ENCODE data around the gene PMEPA1. TPM values are rescaled to one million over a fixed set of nuclear protein-coding genes. Genes with fewer than 3 reads are reported as not detected.

Gene PMEPA1
- total and polyA plus RNA-seq, 7 experiments from 2014 or later = 0.44 to 10.0 (median 8.7) TPM

GRCh38 chr20:57686931-57687652, 22.7 kb downstream of the PMEPA1 start:
- peaks cover 0 to 4% (median 0%) of the 10 kb centered on the region in 5 donors for H3K27me3 Mint-ChIP-seq

GRCh38 chr20:57685146-57685758, 24.6 kb downstream of the PMEPA1 start:
- Mint-ChIP-seq H3K27ac (no peak overlapping the region), H3K9me3 (no peaks in the 10 kb centered on the region), H3K4me1 (peaks cover 0 to 32% (median 18%) of the 10 kb centered on the region in 7 donors), H3K36me3 (no peaks in the 10 kb centered on the region), H3K4me3 (no peak overlapping the region), H3K27me3 (peaks cover 0 to 3% (median 0%) of the 10 kb centered on the region in 5 donors)
- ChIA-PET POLR2A (no interaction called here), CTCF (interaction anchor here (0.6 kb wide), 1 partner anchor 36 kb away, joined by 4 read pairs; no protein-coding TSS in a partner anchor)
- DNase-seq (no peak), ATAC-seq (no peak)
- no peaks in the 10 kb centered on the region for H3K9me3 ChIP-seq (ENCODE audit: control insufficient read depth in 2 of 3, low read length in 3 of 3)
- intact Hi-C loops (cut with micrococcal nuclease) = no loop called here
- H3K36me3 ChIP-seq (ENCODE audit: control insufficient read depth in 2 of 3, insufficient read depth in 3 of 3, low read length in 3 of 3) = no peaks in the 10 kb centered on the region
- no peak overlapping the region for H3K27ac ChIP-seq (ENCODE audit: low read depth, low read length)
- no peaks in the 10 kb centered on the region for H3K27me3 ChIP-seq (ENCODE audit: control insufficient read depth in 2 of 2, insufficient read depth in 2 of 2, low read length in 2 of 2)
- no peak overlapping the region for H3K4me3 ChIP-seq (ENCODE audit: low read length)
- H3K4me1 ChIP-seq (ENCODE audit: control insufficient read depth in 2 of 2, insufficient read depth in 2 of 2, low read length in 2 of 2) = peaks cover 0 to 15% of the 10 kb centered on the region in 2 donors

More at GRCh38 chr20:57686931-57687652, 22.7 kb downstream of the PMEPA1 start:
- H3K27ac ChIP-seq (ENCODE audit: low read depth, low read length) = no peak overlapping the region
- ChIA-PET CTCF (interaction anchor here (0.8 to 1.1 kb wide), 2 partner anchors 33 to 90 kb away, joined by 3 to 4 read pairs; no protein-coding TSS in a partner anchor), POLR2A (no interaction called here)
- ATAC-seq (no peak), DNase-seq (no peak)
- Mint-ChIP-seq H3K9me3 (no peaks in the 10 kb centered on the region), H3K36me3 (no peaks in the 10 kb centered on the region), H3K27ac (peak overlapping the region in 1 of 9 donors; percentile 14), H3K4me1 (peaks cover 0 to 14% (median 1%) of the 10 kb centered on the region in 7 donors), H3K4me3 (no peak overlapping the region)
- H3K4me3 ChIP-seq (ENCODE audit: low read length) = no peak overlapping the region
- H3K4me1 ChIP-seq (ENCODE audit: control insufficient read depth in 2 of 2, insufficient read depth in 2 of 2, low read length in 2 of 2) = peaks cover 0 to under 1% of the 10 kb centered on the region in 2 donors
- no peaks in the 10 kb centered on the region for H3K9me3 ChIP-seq (ENCODE audit: control insufficient read depth in 2 of 3, low read length in 3 of 3)
- intact Hi-C loops (cut with micrococcal nuclease) = no loop called here
- no peaks in the 10 kb centered on the region for H3K36me3 ChIP-seq (ENCODE audit: control insufficient read depth in 2 of 3, insufficient read depth in 3 of 3, low read length in 3 of 3)
- no peaks in the 10 kb centered on the region for H3K27me3 ChIP-seq (ENCODE audit: control insufficient read depth in 2 of 2, insufficient read depth in 2 of 2, low read length in 2 of 2)

- H3K27ac Mint-ChIP-seq = no peak overlapping the region
- H3K4me1 ChIP-seq (ENCODE audit: control insufficient read depth in 2 of 2, insufficient read depth in 2 of 2, low read length in 2 of 2) = peaks cover 0 to 15% of the 10 kb centered on the region in 2 donors
These were observed 25.0 kb downstream of the PMEPA1 start for GRCh38 chr20:57684808-57685140.

GRCh38 chr20:57683881-57684807, 25.7 kb downstream of the PMEPA1 start:
- ChIA-PET POLR2A (no interaction called here), CTCF (no interaction called here)
- Histone ChIP-seq H3K4me3 (ENCODE audit: low read length) (no peak overlapping the region), H3K27me3 (ENCODE audit: control insufficient read depth in 2 of 2, insufficient read depth in 2 of 2, low read length in 2 of 2) (no peaks in the 10 kb centered on the region), H3K27ac (ENCODE audit: low read depth, low read length) (no peak overlapping the region), H3K9me3 (ENCODE audit: control insufficient read depth in 2 of 3, low read length in 3 of 3) (no peaks in the 10 kb centered on the region), H3K4me1 (ENCODE audit: control insufficient read depth in 2 of 2, insufficient read depth in 2 of 2, low read length in 2 of 2) (peaks cover 0 to 15% of the 10 kb centered on the region in 2 donors), H3K36me3 (ENCODE audit: control insufficient read depth in 2 of 3, insufficient read depth in 3 of 3, low read length in 3 of 3) (no peaks in the 10 kb centered on the region)
- ATAC-seq = no peak
- intact Hi-C loops (cut with micrococcal nuclease) = no loop called here
- peaks cover 0 to 3% (median 0%) of the 10 kb centered on the region in 5 donors for H3K27me3 Mint-ChIP-seq
- no peak overlapping the region for H3K4me3 Mint-ChIP-seq
- H3K4me1 Mint-ChIP-seq = peaks cover 0 to 36% (median 22%) of the 10 kb centered on the region in 7 donors
- no peak overlapping the region for H3K27ac Mint-ChIP-seq
- H3K36me3 Mint-ChIP-seq = no peaks in the 10 kb centered on the region
- no peaks in the 10 kb centered on the region for H3K9me3 Mint-ChIP-seq
- DNase-seq = no peak

More at GRCh38 chr20:57684808-57685140, 25.0 kb downstream of the PMEPA1 start:
- no peaks in the 10 kb centered on the region for H3K9me3 ChIP-seq (ENCODE audit: control insufficient read depth in 2 of 3, low read length in 3 of 3)
- H3K36me3 Mint-ChIP-seq = no peaks in the 10 kb centered on the region
- ATAC-seq (no peak), DNase-seq (no peak)
- H3K27me3 Mint-ChIP-seq = peaks cover 0 to 3% (median 0%) of the 10 kb centered on the region in 5 donors
- no peak overlapping the region for H3K4me3 ChIP-seq (ENCODE audit: low read length)
- intact Hi-C loops (cut with micrococcal nuclease) = no loop called here
- H3K4me1 Mint-ChIP-seq = peaks cover 0 to 36% (median 22%) of the 10 kb centered on the region in 7 donors
- H3K36me3 ChIP-seq (ENCODE audit: control insufficient read depth in 2 of 3, insufficient read depth in 3 of 3, low read length in 3 of 3) = no peaks in the 10 kb centered on the region
- no peaks in the 10 kb centered on the region for H3K9me3 Mint-ChIP-seq
- ChIA-PET POLR2A (no interaction called here), CTCF (interaction anchor here (0.6 kb wide), 1 partner anchor 35 kb away, joined by 4 read pairs; no protein-coding TSS in a partner anchor)
- H3K27me3 ChIP-seq (ENCODE audit: control insufficient read depth in 2 of 2, insufficient read depth in 2 of 2, low read length in 2 of 2) = no peaks in the 10 kb centered on the region
- no peak overlapping the region for H3K4me3 Mint-ChIP-seq
- H3K27ac ChIP-seq (ENCODE audit: low read depth, low read length) = no peak overlapping the region

GRCh38 chr20:57683287-57683686, 26.5 kb downstream of the PMEPA1 start:
- POLR2A ChIA-PET = no interaction called here
- ATAC-seq (no peak), DNase-seq (no peak)
- no peaks in the 10 kb centered on the region for H3K36me3 ChIP-seq (ENCODE audit: control insufficient read depth in 2 of 3, insufficient read depth in 3 of 3, low read length in 3 of 3)
- Mint-ChIP-seq H3K27ac (no peak overlapping the region), H3K4me1 (peaks cover 0 to 41% (median 22%) of the 10 kb centered on the region in 7 donors), H3K4me3 (no peak overlapping the region), H3K9me3 (no peaks in the 10 kb centered on the region), H3K36me3 (peaks cover 0 to 4% (median 0%) of the 10 kb centered on the region in 5 donors), H3K27me3 (peaks cover 0 to 3% (median 0%) of the 10 kb centered on the region in 5 donors)
- peaks cover 0 to 15% of the 10 kb centered on the region in 2 donors for H3K4me1 ChIP-seq (ENCODE audit: control insufficient read depth in 2 of 2, insufficient read depth in 2 of 2, low read length in 2 of 2)
- CTCF ChIA-PET = interaction anchor here (0.6 to 4.9 kb wide), 5 partner anchors 26 to 86 kb away, joined by 4 to 44 read pairs (median 11); partner anchors contain the start of gene ZBP1
- no peaks in the 10 kb centered on the region for H3K9me3 ChIP-seq (ENCODE audit: control insufficient read depth in 2 of 3, low read length in 3 of 3)
- H3K4me3 ChIP-seq (ENCODE audit: low read length) = no peak overlapping the region
- intact Hi-C loops (cut with micrococcal nuclease) = no loop called here
- H3K27me3 ChIP-seq (ENCODE audit: control insufficient read depth in 2 of 2, insufficient read depth in 2 of 2, low read length in 2 of 2) = no peaks in the 10 kb centered on the region
- H3K27ac ChIP-seq (ENCODE audit: low read depth, low read length) = no peak overlapping the region

Data from naive thymus-derived CD4-positive, alpha-beta T cell (primary cell).